ENCODE results near the gene CCDC102A. TPM values are rescaled to one million over a fixed set of nuclear protein-coding genes. Genes with fewer than 3 reads are reported as not detected.

The CCDC102A gene
- total RNA-seq, 6 donors from 2014 or later: 8.2 to 41.9 (median 16.5) TPM

DNA sequence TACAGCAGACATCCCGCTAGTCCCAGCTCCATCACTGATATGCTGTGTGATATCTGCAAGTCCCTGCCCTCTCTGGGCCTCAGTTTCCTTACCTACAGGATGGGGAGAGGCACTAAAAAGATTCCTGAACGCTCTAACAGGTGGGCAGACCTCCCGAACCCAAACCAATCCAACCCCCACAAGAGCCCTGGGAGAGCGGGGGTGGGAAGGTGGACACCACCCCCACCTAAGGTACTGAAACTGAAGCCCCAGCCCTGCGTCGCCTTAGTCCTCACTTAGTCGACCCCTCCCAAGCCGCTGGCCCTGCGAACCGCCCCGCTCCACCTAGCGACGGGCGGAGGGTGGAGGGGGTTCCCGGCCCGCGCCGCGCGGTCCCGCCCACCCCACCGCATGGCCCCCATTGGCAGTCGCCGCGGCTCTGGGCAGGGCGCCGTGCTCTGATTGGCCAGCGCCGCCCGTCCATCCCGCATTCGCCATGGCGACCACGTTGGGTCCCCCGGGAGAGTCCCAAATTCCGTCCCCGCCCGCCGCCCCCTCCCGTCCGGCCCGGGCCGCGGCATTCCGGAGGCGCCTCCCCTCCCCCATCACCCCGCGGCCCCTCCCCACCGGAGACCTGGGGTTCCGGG lies 578 bp downstream of the CCDC102A start:
- Histone ChIP-seq H3K36me3 (no peaks in the 10 kb centered on the region), H3K27me3 (peaks cover 0 to 4% (median 0%) of the 10 kb centered on the region in 4 donors), H3K4me1 (peaks cover 39 to 59% (median 48%) of the 10 kb centered on the region in 4 donors), H3K9me3 (no peaks in the 10 kb centered on the region), H3K4me3 (peak overlapping the region; percentile 86 to 94 (median 90)), H3K27ac (peak overlapping the region; percentile 91 to 97 (median 94))
- no peak for TF ChIP-seq EP300 (IDR thresholded peaks at IDR 0.05)
- peak in 1 of 4 donors; percentile 42 for TF ChIP-seq POLR2A (IDR thresholded peaks at IDR 0.05)
- TF ChIP-seq POLR2AphosphoS5 (IDR thresholded peaks at IDR 0.05): peak; percentile 17 to 56
- TF ChIP-seq, protein P1, sequence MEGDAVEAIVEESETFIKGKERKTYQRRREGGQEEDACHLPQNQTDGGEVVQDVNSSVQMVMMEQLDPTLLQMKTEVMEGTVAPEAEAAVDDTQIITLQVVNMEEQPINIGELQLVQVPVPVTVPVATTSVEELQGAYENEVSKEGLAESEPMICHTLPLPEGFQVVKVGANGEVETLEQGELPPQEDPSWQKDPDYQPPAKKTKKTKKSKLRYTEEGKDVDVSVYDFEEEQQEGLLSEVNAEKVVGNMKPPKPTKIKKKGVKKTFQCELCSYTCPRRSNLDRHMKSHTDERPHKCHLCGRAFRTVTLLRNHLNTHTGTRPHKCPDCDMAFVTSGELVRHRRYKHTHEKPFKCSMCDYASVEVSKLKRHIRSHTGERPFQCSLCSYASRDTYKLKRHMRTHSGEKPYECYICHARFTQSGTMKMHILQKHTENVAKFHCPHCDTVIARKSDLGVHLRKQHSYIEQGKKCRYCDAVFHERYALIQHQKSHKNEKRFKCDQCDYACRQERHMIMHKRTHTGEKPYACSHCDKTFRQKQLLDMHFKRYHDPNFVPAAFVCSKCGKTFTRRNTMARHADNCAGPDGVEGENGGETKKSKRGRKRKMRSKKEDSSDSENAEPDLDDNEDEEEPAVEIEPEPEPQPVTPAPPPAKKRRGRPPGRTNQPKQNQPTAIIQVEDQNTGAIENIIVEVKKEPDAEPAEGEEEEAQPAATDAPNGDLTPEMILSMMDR (IDR thresholded peaks at IDR 0.05): peak in 3 of 6 experiments; percentile 19 to 37 (median 22)
- ATAC-seq (ENCODE audit: low FRiP score in 2 of 2): peak; percentile 93 to 96
- WGBS, 2 donors: 1 to 5% methylated on average over 10 to 32 of the region's 50 CpGs
- peak; percentile 95 to 100 for DNase-seq

DNA sequence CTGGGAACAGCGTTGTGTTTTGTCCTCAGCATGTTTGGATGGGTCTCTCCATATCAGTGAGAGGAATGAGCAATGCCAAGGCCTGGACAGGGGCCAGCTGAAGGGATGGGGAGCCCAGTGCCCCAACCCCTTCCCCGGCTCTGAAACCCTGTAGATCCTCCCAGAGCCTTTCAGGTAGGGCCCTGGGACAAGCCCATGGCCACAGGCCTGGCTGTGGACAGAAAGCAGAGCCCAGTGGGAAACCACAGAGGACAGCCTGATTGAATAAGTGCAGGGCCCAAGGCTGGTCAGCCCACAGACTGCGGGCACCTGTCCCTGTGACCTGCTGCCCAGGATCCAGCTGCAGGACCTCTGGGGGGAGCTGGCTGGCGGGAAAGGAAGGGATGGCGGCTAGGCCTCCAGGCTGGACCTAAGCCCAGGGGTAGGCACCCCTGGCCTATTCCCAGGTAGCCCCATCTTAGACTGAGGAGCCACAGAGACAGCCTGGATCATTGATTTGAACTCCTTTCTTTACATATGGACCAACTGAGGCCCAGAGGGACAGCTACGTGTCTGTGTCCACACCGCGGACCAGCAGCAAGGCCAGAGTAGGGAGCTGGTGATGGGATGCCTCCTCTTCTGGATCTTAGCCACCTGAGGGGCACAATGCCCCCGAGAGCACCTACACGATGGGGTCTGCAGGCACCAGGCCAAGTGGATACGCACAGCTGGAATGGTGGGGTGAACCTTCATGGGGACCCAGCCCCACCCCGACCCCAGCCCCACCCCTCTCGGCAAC lies 1.3 kb downstream of the CCDC102A start:
- H3K27ac ChIP-seq: peak overlapping the region; percentile 91 to 97 (median 94)
- peak overlapping the region in 3 of 4 donors; percentile 87 to 94 (median 92) for H3K4me3 ChIP-seq
- H3K36me3 ChIP-seq: no peaks in the 10 kb centered on the region
- DNase-seq (peak in 1 of 2 donors; percentile 20), ATAC-seq (ENCODE audit: low FRiP score in 2 of 2) (no peak)
- H3K27me3 ChIP-seq: peaks cover 0 to 4% (median 0%) of the 10 kb centered on the region in 4 donors
- peaks cover 46 to 65% (median 54%) of the 10 kb centered on the region in 4 donors for H3K4me1 ChIP-seq
- WGBS, 2 donors: 39 to 60% methylated on average over 9 to 12 of the region's 13 CpGs
- H3K9me3 ChIP-seq: no peaks in the 10 kb centered on the region
- TF ChIP-seq, protein P1 (IDR thresholded peaks at IDR 0.05): no peak
- no peak for TF ChIP-seq POLR2AphosphoS5 (IDR thresholded peaks at IDR 0.05)
- TF ChIP-seq EP300 (IDR thresholded peaks at IDR 0.05): no peak
- no peak for TF ChIP-seq POLR2A (IDR thresholded peaks at IDR 0.05)

DNA sequence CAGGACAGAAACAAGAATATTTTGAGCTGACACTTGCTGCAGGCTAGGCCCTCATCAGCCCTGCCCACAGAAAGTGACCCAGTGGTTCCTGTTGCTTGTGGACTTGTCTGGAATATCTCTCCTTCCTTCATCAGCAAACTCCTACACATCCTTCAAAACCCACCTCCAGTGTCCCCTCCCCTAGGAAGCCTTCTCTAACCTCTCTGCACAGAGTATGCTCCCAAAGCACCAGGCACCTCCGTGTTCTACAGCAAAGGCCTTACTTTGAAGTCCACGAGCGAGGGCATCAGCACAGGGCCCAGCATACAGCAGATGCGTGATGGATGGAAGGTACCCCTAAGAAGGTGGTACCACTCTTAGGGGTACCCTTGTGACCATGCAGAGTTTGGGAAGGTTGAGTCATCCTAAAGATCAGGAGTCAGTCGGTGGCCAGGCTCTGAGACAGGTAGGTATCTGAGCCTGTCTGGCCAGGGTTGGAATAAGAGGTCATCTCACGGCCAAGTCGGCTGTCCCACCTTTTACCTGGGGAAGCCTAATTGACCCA lies 2.0 kb downstream of the CCDC102A start:
- no peaks in the 10 kb centered on the region for H3K36me3 ChIP-seq
- no peak for ATAC-seq (ENCODE audit: low FRiP score in 2 of 2)
- H3K27ac ChIP-seq: peak overlapping the region in 3 of 4 donors; percentile 30 to 97 (median 95)
- no peaks in the 10 kb centered on the region for H3K9me3 ChIP-seq
- TF ChIP-seq, protein P1 (IDR thresholded peaks at IDR 0.05): no peak
- TF ChIP-seq POLR2AphosphoS5 (IDR thresholded peaks at IDR 0.05): no peak
- no peak for TF ChIP-seq POLR2A (IDR thresholded peaks at IDR 0.05)
- no peak for TF ChIP-seq EP300 (IDR thresholded peaks at IDR 0.05)
- 91 to 94% methylated on average over 7 of the region's 7 CpGs for WGBS, 2 donors
- H3K4me1 ChIP-seq: peaks cover 53 to 72% (median 60%) of the 10 kb centered on the region in 4 donors
- H3K27me3 ChIP-seq: peaks cover 0 to 4% (median 0%) of the 10 kb centered on the region in 4 donors
- H3K4me3 ChIP-seq: no peak overlapping the region
- peak in 1 of 2 donors; percentile 18 for DNase-seq

DNA sequence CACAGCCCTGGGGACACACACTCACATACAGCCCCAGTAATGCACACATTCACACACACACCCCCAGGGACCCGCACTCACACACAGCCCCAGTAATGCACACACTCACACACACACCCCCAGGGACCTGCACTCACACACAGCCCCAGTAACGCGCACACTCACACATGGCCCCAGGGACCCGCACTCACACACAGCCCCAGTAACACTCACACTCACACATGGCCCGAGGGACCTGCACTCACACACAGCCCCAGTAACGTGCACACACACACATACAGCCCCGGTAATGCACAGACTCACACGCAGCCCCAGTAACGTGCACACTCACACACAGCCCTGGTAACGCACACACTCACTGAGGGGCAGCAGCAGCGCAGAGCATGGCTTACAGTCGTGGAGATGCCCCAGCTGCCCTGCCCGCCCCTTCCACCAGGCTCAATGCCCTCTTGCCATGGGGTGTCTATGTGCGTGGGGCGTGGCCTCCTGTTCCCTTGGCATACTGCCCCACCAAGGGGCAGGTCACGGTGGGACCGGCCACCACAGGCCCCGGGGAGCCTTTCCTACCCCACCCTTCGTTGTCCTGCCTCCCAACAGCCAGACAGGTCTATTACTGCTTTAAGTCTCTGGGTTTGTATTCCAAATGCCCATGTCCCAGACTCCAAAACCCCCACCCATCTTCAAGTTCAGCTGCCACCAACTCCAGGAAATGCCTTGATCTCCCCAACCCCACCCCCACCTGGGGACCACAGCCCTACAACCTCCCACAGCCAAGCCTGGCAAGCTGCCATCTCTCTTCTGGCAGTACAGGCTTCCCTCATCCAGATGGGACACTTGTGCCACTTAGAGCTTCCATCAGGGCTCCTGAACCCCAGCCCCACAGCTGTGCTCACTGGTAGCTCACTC lies 2.7 kb downstream of the CCDC102A start:
- peak overlapping the region; percentile 14 to 97 (median 62) for H3K27ac ChIP-seq
- H3K4me1 ChIP-seq: peaks cover 55 to 77% (median 64%) of the 10 kb centered on the region in 4 donors
- no peaks in the 10 kb centered on the region for H3K9me3 ChIP-seq
- H3K27me3 ChIP-seq: peaks cover 0 to 4% (median 0%) of the 10 kb centered on the region in 4 donors
- 29 to 37% methylated on average over 14 to 18 of the region's 19 CpGs for WGBS, 2 donors
- no peaks in the 10 kb centered on the region for H3K36me3 ChIP-seq
- peak in 1 of 2 donors; percentile 0 for ATAC-seq (ENCODE audit: low FRiP score in 2 of 2)
- no peak overlapping the region for H3K4me3 ChIP-seq
- peak in 1 of 2 donors; percentile 31 for DNase-seq
- no peak for TF ChIP-seq POLR2A (IDR thresholded peaks at IDR 0.05)
- TF ChIP-seq, protein P1 (IDR thresholded peaks at IDR 0.05): peak in 1 of 6 experiments; percentile 20

Measured in upper lobe of left lung (tissue), 6 donors.